ENCODE measurements around the gene RXFP2.

The RXFP2 gene, protein sequence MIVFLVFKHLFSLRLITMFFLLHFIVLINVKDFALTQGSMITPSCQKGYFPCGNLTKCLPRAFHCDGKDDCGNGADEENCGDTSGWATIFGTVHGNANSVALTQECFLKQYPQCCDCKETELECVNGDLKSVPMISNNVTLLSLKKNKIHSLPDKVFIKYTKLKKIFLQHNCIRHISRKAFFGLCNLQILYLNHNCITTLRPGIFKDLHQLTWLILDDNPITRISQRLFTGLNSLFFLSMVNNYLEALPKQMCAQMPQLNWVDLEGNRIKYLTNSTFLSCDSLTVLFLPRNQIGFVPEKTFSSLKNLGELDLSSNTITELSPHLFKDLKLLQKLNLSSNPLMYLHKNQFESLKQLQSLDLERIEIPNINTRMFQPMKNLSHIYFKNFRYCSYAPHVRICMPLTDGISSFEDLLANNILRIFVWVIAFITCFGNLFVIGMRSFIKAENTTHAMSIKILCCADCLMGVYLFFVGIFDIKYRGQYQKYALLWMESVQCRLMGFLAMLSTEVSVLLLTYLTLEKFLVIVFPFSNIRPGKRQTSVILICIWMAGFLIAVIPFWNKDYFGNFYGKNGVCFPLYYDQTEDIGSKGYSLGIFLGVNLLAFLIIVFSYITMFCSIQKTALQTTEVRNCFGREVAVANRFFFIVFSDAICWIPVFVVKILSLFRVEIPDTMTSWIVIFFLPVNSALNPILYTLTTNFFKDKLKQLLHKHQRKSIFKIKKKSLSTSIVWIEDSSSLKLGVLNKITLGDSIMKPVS

DNA sequence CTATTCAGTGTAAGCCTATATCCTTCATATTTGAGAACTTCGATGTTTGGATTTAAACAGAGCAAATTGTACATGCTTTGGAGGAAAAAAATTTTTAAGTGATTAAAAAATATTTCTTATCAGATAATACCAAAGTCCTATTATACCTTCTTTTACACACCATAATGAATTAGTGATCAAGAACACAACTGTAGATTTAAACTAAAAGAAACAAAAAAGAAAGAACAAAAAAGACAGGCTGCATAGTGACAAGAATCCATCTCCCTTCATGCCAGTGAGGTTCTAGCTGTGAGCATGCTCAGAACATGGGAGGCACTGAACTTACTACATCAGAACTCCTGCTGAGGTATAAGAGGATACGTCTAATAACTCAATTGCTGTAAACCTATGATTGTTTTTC, at the start of gene RXFP2:
RXFP2 (plus strand) TSS at position 301 of the 400 bp plus-strand sequence; CDS start at position 388, 87 bp downstream.
- DNase-seq: no peak

GRCh38 chr13:31697290-31697689, 42.0 kb upstream of the RXFP2 start:
- DNase-seq: no peak

DNA sequence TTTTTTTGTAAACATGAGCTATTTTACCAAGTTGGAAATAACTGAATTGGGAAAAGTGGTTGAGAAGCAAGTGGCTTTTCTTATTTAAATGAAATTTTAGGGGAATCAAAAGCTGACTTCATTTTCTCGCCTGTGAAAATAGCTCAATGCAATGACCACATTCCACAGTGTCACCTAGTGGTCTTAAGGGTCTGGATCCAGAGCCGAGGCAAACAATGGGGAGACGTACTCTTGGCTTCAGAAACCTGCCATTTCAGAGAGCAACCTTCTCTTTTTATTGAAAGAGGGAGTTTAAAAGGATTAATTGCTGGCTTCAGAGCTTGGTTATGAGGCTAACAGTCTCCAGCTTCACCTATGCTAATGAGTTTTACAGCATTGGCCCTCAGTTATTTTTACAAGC, 39.7 kb upstream of the RXFP2 start:
- no peak for DNase-seq

DNA sequence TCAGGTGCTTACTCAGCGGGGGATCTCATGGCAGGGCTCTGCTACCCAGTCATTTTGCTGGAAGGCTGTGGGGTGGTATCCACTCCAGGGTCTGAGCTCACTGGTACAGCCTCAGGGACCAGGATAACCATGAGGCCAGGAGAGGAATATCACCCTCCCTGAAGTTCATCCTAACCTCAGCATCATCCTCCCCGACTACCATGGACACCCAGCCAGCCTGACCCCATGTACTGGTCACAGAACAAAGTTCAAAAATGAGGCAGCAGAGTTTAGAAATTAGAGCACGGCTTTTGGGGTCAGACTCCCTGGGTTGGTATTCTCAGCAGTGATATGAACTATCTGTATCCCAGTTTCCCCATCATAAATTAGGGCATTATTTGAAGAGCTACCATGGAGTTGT, 35.5 kb upstream of the RXFP2 start:
- DNase-seq: no peak

DNA sequence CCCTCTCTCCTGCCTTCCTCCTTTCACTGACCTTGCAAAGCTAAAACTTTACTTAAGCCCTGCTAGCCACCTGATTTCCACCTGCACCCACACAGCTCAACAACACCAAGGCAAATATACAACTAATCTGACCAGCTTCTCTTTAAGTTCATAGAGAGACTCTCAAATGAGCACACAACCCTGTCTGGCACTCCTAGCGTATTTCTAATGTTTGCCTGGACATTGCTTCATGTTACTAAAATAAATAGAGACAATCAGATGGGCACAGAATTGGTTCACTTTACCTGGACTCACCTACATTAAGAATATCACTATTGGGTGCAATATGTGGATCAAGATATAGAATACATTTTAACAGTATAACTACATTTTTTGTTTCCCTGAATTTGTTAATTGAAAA, 33.2 kb upstream of the RXFP2 start:
- no peak for DNase-seq

- no peak for DNase-seq
These were observed 21.7 kb upstream of the RXFP2 start for GRCh38 chr13:31717583-31717982.

DNA sequence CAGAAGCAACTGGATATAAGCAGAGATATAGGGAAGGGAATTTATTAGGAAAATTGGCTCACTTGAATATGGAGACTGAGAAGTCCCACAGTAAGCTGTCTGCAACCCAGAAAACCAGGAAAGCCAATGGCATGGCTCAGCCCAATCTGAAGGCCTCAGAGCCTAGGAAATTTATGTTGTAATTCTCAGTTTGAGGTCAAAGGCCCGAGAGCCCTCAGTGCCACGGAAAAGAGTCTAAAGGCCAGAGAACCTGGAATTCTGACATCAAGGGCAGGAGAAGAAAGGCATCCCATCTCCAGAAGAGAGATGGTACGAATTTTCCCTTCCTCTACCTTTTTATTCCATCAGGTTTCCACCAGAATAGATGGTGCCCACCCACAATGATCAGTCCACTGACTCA, 20.1 kb upstream of the RXFP2 start:
- DNase-seq: no peak

DNA sequence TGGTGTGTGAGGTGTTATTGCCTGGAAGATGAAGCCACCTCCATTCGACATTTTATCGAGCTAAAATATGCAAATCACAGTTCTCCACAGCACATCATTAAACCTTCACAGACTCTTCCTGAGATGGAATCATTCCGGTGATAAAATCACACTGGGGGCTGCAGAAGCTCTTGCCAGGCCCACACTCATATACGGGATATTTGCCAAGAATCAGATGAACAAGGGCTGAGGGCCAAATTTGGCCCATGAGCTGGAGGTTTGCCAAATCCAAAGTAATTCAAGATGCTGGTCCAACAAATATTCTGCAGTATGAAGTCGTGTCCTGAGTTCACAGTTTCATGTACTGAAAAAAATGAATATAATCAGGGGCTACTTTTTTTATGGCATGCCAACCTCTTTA, 16.7 kb upstream of the RXFP2 start:
- peak; percentile 2 for DNase-seq

DNA sequence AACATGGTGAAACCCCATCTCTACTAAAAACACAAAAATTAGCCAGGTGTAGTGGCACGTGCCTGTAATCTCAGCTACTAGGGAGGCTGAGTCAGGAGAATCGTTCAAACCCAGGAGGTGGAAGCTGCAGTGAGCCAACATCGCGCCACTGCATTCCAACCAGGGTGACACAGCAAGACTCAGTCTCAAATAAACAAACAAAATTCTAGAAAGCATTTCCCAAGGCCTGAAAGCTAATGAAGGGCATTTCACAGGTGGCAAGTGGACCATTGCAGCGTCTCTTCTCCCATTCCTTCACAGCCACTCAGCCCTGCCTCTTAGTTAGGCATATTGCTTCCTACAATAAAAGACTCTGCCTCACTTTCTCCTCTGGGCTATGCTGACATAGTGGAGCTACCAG, 13.5 kb upstream of the RXFP2 start:
- DNase-seq: no peak

DNA sequence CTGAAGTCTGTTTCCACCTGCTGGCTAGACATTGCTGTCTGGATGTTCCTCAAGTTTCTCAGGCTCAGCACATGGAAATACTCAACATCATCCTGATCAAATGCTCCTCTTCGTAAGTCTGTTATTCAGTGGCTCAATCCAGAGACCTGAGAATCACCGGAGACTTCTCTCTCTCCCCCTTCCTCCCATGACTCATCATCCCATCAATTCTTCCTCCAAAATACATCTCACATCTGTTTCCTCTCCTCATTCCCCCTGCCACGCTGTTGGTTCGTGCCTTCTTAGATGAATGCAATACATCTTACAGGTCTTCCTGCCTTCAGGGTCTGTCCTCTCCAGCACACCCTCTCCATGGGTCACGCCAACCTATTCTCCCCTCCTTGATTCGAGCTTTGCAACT, 7.4 kb upstream of the RXFP2 start:
- DNase-seq: no peak

DNA sequence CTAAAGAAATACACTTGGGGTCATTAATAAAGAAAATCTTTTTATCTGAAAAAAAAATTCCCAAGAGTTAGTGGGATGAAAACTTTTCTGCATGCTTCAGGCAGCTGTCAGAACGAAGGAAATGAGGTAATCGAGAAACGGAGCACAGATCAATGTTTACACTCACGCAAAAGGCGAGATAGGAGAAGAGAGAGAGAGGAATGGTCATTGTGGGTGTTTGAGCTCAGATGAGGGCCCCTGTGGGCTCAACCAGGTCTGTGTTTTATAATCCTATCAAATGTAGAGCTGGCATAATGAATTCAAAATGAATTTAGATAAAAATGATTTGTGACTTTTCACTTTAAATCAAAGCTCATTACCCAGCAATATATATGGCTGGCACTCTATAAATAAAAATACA, 6.3 kb upstream of the RXFP2 start:
- no peak for DNase-seq

DNA sequence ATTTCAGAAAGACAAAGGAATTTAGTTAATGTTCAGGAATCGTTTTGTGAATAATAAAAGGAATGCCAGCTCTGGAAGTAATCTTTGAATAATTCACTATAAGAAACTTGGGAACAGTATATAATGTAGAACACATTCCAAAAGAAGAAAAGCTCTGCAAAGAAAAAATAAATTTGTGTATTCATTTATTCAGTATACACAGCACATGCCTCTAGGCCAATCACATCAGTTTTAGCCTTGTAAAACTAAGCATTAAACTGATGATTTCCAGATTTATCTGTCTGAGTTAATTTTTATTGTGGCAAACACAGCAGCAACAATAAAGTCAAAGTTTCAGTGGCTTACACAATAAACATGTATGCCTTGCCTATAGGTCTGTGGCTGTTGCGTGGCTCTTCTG, 5.7 kb upstream of the RXFP2 start:
- no peak for DNase-seq

DNA sequence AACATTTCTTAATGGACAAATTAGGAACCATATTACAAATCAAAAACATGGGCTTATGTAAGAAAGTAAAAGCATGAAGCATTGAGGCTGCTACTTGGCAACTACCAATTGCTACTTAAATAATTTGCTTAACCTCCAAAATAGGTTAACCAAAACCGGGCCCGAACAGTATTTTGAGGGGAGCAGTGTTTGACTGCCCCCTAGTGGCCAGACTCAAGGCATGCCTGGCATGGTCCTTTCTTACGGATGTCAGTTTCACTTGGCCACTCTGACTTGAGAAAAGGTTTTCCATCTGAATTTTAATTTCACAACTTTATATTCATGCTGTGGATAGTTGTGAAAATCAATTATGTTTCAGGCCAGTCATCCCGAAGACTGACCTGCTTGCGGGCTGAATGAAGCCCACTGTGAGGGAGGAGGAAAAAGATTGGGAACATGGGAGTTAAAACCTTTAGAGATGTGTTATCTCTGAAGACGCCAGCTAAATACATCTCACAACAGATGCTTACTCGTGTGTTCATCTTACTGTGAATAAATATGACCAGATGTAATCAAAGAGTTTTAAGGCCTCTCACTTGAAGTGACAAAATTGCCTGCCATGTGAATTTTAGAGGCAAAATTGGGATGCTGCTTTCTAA, 2.9 kb downstream of the RXFP2 start:
- DNase-seq: peak; percentile 20

DNA sequence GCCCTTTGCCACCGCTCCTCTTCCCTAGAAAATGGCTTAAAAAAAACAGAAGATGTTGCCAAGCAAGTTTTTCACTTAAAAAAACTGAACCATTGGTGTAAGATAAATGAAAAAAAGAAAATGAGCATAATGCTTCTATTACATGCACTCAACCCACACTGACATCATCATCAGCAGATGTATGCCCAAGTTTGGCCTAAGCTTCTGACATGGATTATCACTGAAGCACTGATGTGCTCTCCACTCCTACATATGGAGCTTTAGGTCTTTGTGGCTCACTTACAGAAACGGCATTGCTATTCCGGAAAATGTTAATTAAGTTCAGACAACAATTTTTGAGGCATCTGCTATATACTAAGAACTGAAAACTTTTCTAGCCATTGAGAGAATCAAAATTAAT, 8.0 kb downstream of the RXFP2 start:
- DNase-seq: no peak

- no peak for DNase-seq
These were observed 8.6 kb downstream of the RXFP2 start for GRCh38 chr13:31747966-31748365.

GRCh38 chr13:31749929-31750328, 10.6 kb downstream of the RXFP2 start:
- DNase-seq: no peak

GRCh38 chr13:31755211-31755610, 15.9 kb downstream of the RXFP2 start:
- no peak for DNase-seq

DNA sequence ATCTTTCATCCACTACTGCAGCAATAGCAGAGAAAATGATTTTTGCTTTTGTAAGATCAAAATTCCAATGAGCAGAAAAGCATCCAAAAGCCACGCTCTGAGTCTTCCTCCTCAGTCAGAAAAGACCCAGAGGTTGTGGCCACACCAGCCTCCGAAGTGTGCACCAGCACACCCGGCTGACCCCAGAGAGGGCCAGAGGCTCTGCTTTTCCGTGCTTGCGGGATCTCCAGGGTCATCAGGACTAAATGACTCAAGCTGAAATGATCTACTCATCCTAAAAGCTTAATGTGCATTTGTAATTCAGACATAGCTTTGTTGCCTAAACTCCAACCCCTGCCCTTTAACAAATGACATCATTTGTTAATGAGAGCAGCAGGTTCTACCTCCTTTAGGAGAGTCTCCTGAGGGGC, 16.5 kb downstream of the RXFP2 start:
- no peak for DNase-seq

DNA sequence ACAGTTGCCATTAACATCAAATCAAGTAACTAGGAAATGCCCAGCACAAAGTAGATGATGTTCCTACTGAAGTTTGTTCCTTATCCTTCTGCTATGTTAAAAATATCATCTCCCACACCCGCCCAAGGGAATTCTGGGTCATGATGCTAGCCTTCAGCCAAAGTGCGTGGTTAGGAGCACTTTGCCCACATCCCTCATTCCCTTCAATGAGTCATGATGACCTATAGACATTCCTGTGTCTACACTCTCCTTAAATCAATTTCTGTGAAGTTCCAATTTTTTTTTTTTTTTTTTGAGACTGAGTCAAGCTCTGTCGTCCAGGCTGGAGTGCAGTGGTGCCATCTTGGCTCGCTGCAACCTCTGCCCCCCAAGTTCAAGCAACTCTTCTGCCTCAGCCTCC, 17.0 kb downstream of the RXFP2 start:
- no peak for DNase-seq

DNA sequence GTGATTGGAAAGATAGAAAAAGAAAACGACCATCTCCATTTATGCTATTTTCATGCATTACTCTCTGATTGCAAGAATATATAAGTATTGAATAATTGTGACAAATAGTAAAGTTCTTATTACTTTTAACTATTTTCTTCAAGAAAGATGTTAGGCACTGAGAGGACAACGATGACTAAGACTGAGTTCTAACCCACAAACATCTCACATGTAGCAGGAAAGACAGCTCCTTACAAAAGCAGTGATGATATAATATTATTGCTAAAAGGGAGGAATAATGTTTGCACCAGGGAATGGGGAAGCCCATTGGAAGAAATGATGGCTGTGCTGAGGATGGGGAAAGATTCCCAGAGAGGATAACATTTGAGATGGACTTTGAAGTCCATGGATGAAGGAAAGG, 22.6 kb downstream of the RXFP2 start:
- no peak for DNase-seq

DNA sequence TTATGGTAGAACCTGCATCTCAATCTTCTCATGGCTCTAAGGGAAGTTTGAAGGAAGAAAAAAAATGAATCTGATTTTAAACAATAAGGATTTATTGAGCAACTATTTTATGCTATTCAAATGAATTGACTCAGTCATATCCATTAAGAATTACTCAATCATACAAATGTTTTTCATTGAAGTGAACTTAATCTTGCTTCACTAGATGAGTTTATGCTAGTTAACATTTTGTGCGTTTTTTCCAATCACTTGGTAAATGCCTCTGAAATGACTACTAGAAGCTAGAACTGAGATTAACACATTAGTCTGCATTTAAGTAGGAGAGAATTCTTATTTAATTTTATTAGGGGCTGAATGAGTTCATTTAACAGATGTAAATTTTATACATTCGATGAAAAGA, 25.2 kb downstream of the RXFP2 start:
- no peak for DNase-seq

DNA sequence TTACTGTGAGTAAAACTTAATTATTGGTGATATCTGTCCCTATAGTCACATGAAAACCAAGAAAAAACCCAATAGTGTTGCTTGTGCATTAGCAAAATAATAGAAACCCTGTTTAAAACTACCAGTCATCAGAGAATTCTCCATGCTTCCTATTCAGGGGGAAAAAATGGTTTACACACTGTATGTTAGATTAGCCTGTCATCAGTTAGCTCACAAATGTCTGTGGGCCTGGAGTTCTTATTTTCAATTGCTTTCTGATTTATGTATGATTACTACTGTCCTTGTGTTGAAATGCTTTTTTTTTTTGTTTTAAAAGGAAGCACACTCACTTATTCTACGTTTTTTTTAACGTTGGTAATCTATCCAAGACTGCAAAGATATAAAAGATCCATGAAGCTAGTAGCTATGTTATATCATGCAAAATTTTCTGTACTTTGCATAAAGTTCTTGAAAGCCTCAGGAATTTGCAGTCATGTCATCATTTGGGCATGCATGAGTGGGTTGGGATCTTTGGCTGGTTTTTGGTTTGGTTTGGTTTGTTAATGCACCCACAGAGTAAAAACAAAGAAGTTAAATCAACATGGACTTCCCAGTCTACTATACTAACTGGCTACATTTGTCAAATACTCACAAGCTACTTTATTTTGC, 25.9 kb downstream of the RXFP2 start:
- DNase-seq: peak; percentile 5

- no peak for DNase-seq
These were observed 28.0 kb downstream of the RXFP2 start for GRCh38 chr13:31767175-31767900.

Data from NCI-H1048 (cell line).